HG02938 (cell line): ENCODE data around the gene NBPF3.
"Not testable (repeated sequence)": the region's sequence is repeated elsewhere in the genome, so short reads cannot be mapped to it uniquely, and the experiment has no call there.

ENCODE experiments used
- ATAC-seq: cut with Tn5 transposase; IDR thresholded peaks from one replicate; pipeline ENCODE4 v1.9.1; 2021; ENCODE audit warnings: mild to moderate bottlenecking, moderate library complexity; ENCODE audit not compliant: unreplicated experiment

NBPF3 gene

DNA sequence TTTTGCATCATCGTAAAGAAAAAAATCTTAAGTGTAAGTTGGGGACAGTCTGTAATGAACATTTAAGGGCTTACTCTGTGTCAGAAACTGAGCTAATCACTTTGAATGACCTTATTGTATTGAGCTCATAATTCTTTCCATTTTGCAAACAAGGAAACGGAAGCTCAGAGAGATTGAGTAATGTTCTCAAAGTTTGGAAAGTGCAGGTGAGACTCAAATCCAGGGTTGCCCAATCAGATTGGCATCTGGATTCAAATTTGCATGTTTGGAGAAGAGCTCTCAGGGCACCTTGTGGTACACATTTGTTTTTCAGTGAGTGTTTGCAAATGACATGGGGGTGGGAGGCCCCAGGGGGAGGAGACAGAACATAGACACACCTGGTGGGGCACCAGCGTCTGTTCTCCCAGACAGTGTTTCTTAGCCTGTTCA is 77.2 kb downstream of the NBPF3 start:
- ATAC-seq: no peak

DNA sequence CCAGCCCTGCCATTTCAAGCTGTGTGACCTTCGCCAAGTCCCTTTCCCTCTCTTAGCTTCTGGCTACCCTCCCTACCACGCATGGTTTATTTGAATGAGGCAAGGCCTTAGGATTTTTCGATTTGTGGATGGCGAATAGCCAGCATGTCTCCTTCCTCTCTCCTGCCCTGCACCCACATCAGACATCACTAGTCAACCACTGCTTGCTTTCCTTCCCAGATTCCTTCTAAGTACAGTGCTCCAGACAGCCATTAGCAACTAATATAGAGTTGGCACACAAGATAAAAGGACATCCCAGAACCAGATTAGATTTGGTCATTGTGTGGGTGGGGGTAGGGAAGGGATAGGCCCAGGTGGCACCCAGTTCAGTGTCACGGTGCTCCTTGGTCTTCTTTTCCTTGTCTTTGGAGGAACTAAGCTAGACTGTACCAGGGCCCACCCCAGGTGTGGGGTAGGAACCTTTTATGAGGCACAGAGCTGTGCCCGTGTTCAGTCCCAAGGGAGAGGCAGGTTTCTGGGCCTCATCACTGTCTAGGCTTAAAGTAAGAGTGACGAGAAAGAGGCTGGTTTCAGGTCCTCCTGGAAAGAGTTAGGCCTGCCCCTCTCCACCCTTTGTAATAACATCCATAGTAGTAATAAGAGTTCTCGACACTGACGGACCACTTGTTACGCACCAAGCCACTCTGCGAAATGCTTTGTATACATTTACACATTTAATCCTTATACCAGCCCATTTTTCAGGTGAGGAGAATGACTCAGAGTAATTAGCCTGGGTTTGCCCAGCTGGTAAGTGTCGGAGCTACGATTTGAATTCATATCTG is 77.9 kb downstream of the NBPF3 start:
- ATAC-seq: no peak

DNA sequence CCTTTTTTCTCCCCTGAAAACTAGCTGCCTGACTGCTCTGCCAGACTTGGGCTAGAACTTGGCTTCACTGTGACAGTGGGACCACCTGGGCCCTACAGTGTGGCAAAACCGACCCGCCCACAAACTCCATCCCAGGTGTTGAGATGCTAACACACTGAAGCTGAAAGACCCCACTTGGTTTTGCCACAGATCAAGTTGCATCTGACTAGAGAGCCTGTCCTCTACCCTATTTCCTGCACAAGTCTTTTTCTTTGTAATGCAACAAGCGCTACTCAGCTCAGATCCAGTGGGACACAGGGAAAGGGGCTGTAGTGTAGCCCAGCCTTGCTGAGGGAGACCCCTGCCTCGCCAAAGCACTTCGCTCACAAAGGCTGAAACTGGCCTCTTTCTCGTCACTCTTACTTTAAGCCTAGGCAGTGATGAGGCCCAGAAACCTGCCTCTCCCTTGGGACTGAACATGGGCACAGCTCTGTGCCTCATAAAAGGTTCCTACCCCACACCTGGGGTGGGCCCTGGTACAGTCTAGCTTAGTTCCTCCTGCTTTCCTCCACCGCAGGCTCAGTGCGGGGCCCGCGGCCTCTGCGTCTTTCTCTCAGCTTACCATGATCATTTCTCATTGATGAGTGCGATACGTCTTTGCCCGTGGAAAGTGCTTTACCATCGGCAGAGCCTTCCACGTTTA is 79.0 kb downstream of the NBPF3 start:
- ATAC-seq: no peak

DNA sequence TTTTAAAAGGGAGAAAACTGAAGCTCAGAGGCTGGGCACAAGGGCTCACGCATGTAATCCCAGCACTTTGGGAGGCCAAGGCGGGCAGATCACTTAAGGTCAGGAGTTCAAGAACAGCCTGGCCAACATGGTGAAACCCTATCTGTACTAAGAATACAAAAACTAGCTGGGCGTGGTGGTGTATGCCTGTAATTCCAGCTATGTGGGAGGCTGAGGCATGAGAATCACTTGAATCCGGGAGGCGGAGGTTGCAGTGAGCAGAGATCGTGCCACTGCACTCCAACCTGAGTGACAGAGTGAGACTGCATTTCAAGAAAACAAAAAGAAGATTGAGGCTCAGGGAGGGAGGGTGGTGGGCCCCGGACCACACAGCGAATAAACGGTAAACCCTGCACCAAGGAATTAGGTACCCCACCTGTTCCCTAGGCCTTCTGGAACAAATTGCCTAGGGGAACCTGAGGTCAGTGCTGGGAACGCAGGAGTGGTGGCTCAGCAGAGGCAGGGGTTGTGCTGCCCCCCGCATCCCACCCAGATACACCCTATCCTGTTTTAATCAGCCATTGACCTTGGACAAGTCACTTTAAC is 79.6 kb downstream of the NBPF3 start:
- ATAC-seq: not testable (repeated sequence)

- ATAC-seq: no peak
These were observed 81.2 kb downstream of the NBPF3 start for GRCh38 chr1:21520899-21521716.

DNA sequence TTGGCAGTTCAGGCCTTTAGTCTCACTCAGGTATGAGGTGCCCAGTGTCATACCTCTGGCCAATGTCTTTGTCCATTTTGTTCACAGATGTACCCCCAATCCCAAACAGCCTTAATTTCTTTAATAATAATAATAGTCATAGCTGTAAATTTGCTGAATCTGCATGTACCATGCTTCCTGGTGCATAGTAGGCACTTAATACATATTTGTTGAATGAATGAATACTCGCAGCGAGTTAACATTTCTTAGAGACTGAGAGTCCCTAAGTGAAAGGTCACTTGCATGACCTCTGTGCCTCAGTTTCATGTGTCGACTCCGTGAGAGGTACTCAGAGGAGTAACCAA is 81.8 kb downstream of the NBPF3 start:
- no peak for ATAC-seq

DNA sequence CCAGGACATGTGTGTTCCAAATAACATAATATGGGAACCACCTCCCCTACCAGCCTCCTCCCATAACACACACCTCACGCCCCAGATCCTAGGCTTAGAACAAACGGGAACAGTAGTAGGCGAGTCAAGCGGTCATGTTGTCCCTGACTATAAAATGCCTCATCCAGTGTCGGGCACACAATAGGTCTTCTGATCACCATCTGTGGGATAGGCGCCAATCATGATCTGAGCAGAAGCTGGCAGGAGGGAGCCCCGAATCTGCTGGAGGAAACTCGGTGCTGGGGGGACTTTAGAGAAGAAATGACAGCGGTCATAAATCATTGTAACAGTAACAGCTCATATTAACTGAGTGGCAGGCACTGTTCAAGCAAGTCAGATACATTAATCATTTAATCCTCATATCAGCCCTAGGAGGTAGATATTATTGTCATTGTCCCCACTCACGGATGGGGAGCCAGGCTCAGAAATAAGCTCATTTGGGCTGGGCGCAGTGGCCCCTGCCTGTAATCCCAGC is 82.6 kb downstream of the NBPF3 start:
- ATAC-seq: no peak

DNA sequence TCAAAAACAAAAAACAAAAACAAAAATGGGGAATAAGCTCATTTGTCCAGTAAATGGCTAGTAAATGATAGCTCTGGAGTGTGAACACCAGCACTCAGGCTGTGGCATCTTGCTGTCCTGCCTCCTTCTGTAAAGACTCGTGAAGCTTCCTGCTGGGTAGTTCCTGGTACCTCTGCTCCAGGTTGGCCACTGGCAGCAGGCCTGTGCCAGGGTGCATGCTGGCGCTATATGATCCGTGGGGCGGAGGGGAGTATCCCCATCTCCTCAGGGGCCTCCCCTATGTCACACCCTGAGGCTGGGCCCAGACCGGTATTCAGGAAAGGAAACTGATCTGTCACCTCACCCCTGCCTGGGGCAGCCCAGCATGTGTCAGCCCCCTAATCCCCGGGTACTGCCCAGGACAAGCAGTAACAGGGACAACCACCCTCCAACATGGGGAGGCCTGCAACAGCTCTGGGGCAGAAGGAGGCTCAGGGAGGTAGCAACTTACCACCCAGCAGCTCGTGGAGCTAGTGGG is 83.4 kb downstream of the NBPF3 start:
- ATAC-seq: no peak

GRCh38 chr1:21524220-21524619 is 84.3 kb downstream of the NBPF3 start:
- ATAC-seq: no peak

DNA sequence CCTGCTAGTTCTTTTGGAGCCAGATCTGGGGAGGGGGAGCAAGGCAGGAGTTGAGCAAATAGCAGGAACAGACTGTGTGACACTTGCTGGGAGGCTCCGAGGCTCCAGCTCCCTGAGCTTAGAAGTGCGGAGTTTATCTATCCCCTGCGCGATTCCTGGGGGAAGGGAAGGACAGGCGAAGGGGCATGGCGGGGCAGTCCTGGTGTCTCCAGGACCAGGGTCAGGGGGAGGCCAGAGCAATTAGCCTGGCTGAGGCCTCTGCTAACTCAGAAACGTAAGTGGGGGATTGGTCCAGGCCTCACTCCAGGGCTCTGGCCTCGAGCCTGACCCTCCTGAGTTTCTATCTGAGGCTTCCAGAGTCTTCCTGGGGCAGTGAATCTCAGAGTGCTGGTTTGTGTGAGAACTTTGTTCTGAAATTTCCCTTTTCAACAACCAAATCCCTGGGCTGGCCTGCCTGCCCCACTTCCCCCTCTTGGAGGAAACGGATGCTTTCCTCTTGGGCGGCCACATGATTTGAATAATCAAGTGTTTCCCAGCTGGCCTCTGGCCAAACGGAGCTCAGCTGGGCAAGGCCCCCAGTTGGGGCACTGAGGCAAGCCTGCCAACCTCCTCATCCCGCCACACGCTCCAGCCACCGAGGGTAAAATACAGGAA is 84.9 kb downstream of the NBPF3 start:
- ATAC-seq: no peak

- no peak for ATAC-seq
These were observed 85.4 kb downstream of the NBPF3 start for GRCh38 chr1:21525340-21525717.

DNA sequence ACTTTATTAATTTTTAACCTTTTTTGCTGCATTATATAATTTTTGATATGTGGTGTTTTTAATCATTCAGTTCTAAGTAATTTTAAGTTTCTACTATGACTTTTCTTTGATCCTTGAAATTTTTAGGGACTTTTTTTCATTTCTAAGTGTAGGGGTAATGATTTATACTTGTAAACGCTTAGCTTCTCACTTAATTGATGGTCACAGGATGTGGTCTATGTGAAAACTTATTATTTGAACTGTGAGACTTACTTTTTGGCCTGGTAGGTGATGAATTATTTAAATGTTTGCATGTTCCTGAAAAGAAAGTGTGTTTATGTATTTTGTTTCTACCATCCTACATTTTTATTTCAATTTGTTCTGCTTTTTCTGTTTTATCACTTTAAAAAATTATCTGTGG is 86.5 kb downstream of the NBPF3 start:
- ATAC-seq: no peak

DNA sequence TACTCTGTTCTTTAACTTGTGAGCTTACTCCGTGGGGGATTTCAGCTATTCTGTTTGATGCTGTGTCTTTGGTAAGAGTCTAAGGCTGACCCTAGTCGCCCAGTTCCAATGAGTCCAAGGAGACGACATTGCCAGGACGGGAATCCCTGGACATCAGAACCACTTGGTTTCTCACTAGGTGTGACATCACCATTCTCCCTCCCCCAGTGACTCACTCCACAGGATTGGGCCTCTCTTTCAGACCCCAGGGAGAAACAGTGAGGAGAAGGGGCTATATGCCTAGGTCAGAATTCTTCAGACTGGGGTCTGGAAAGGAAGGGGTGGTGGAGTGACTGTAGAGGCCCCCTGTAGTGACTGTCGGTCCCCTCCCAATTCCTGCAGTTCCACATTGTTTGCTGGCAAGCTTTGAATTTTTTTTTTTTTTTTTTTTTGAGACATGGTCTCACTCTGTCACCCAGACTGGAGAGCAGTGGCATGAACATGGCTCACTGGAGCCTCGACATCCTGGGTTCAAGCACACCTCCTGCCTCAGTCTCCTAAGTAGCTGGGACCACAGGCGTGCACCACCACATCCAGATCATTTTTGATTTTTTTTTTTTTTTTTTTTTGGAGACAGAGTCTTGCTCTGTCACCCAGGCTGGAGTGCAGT is 90.6 kb downstream of the NBPF3 start:
- no peak for ATAC-seq

DNA sequence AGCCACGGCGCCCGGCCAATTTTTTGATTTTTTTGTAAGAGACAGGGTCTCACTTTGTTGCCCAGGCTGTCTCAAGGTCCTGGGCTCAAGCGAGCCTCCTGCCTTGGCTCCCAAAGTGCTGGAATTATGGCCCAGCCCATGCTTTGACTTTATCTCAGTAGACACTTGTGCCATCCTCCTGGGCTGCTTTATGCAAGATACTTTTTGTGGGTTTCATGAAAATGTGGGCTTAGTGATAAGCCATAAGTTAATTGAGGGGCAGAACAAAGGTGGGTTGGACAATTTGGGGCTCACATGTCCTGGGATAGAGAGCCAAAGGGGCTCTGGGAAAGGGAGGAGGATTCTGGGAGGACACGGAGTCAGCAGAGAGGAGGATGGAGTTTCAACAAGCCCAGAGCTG is 91.3 kb downstream of the NBPF3 start:
- no peak for ATAC-seq

DNA sequence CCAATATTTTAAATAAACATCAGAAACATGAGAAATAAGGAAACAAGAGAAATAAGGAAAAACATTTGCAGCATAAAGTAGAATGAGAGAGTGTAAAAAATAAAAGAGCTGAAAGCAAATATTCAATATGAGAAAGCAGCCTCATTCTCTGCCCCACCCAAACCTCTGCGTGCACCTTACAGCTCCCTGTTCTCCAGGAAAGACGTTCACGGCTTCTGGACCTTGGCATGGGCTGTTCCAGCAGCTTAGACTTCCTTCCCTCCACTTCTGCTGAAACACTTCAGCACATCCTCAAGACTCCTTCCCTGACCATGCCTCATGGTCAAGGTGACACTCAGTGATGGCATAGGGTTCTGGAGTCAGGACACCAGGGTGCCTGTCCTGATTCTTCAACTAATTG is 92.6 kb downstream of the NBPF3 start:
- no peak for ATAC-seq

GRCh38 chr1:21532992-21533534 is 93.1 kb downstream of the NBPF3 start:
- ATAC-seq: no peak

GRCh38 chr1:21534146-21534545 is 94.2 kb downstream of the NBPF3 start:
- ATAC-seq: no peak
